Neural cell (in vitro differentiated cells): ENCODE results near the gene C12orf42. TPM values are rescaled to one million over a fixed set of nuclear protein-coding genes. Genes with fewer than 3 reads are reported as not detected.
A peak's percentile ranks its signal among the peaks of the same experiment; 100 is the strongest.

Source experiments
- H2AFZ ChIP-seq: fragments of 200-600, 300-800 bp; sonication (generic), shearing (Covaris generic); 2 replicates; pipeline ENCODE4 v1.6.0; 2014; ENCODE audit warnings: low read depth, mild to moderate bottlenecking, antibody characterized with exemption, low read length, moderate library complexity
- H3F3A ChIP-seq: fragments of 200-600 bp; shearing (Covaris generic); 2 replicates; pipeline ENCODE4 v1.6.1; 2016; ENCODE audit warnings: mild to moderate bottlenecking, moderate library complexity, mixed read lengths, antibody characterized with exemption, low read length; ENCODE audit not compliant: insufficient read depth, poor library complexity, severe bottlenecking
- H3K27ac ChIP-seq: fragments of 200-600, 300-800 bp; sonication (generic), shearing (Covaris generic); 2 replicates; pipeline ENCODE4 v1.5.1; 2014; ENCODE audit warnings: mild to moderate bottlenecking, low read length, moderate library complexity
- H3K27me3 ChIP-seq: fragments of 300-800, 200-600 bp; sonication (generic), shearing (Covaris generic); 2 replicates; pipeline ENCODE4 v1.6.0; 2014; ENCODE audit warnings: mild to moderate bottlenecking, low read depth, low read length, moderate library complexity; ENCODE audit not compliant: insufficient read depth
- H3K36me3 ChIP-seq: fragments of 300-800, 200-600 bp; sonication (generic), shearing (Covaris generic); 2 replicates; pipeline ENCODE4 v1.5.1; 2014; ENCODE audit warnings: mild to moderate bottlenecking, antibody characterized with exemption, low read length, moderate library complexity; ENCODE audit not compliant: insufficient read depth
- H3K4me2 ChIP-seq: fragments of 300-800, 200-600 bp; sonication (generic), shearing (Covaris generic); 2 replicates; pipeline ENCODE4 v1.6.0; 2014; ENCODE audit warnings: mild to moderate bottlenecking, low read length
- H3K4me3 ChIP-seq: fragments of 300-800, 200-600 bp; sonication (generic), shearing (Covaris generic); 2 replicates; pipeline ENCODE4 v1.5.1; 2014; ENCODE audit warnings: mild to moderate bottlenecking, low read length, moderate library complexity
- H3K79me2 ChIP-seq: fragments of 200-600 bp; shearing (Covaris generic); replicated peaks from 2 replicates; pipeline ENCODE4 v1.6.0; 2014; ENCODE audit warnings: mild to moderate bottlenecking, low read length, moderate library complexity; ENCODE audit not compliant: insufficient read depth
- H3K9ac ChIP-seq: fragments of 300-800, 200-600 bp; sonication (generic), shearing (Covaris generic); 2 replicates; pipeline ENCODE4 v1.6.1; 2016; ENCODE audit warnings: mild to moderate bottlenecking, low read length, mixed read lengths
- H3K9me2 ChIP-seq: fragments of 200-600 bp; shearing (Covaris generic); 2 replicates; pipeline ENCODE4 v1.6.1; 2016; ENCODE audit warnings: mild to moderate bottlenecking, low read length, mixed read lengths; ENCODE audit not compliant: insufficient read depth
- H3K9me3 ChIP-seq: fragments of 200-600, 300-800 bp; sonication (generic), shearing (Covaris generic); 2 replicates; pipeline ENCODE4 v1.6.1; 2016; ENCODE audit warnings: mild to moderate bottlenecking, mixed run types, low read length, moderate library complexity, mixed read lengths
- H4K20me1 ChIP-seq: fragments of 200-600 bp; shearing (Covaris generic); 2 replicates; pipeline ENCODE4 v1.6.1; 2016; ENCODE audit warnings: mild to moderate bottlenecking, mixed run types; ENCODE audit not compliant: insufficient read depth
- EP300 ChIP-seq: fragments of 450-650 bp; conservative IDR thresholded peaks from 2 replicates; pipeline ENCODE4 v1.6.1; 2014; ENCODE audit warnings: antibody characterized with exemption, mild to moderate bottlenecking, moderate library complexity; ENCODE audit not compliant: poor library complexity, severe bottlenecking
- EZH2 ChIP-seq: fragments of 200-600, 300-800 bp; shearing (Covaris generic), sonication (generic); IDR thresholded peaks from 2 replicates; pipeline ENCODE4 v1.6.1; 2014; ENCODE audit warnings: antibody characterized with exemption, low read length, borderline replicate concordance, mild to moderate bottlenecking; ENCODE audit not compliant: insufficient read depth, poor library complexity, severe bottlenecking
- MXI1 ChIP-seq: fragments of 450-650 bp; conservative IDR thresholded peaks from 2 replicates; pipeline ENCODE4 v1.6.1; 2014; ENCODE audit warnings: antibody characterized with exemption, mild to moderate bottlenecking; ENCODE audit not compliant: poor library complexity, severe bottlenecking
- POLR2AphosphoS5 ChIP-seq: IDR thresholded peaks from 2 replicates; pipeline ENCODE4 v1.6.1; 2012
- RAD21 ChIP-seq: fragments of 450-650 bp; conservative IDR thresholded peaks from 2 replicates; pipeline ENCODE4 v1.6.1; 2014; ENCODE audit warnings: antibody characterized with exemption, mild to moderate bottlenecking, moderate library complexity
- REST ChIP-seq: IDR thresholded peaks from 2 replicates; pipeline ENCODE4 v1.6.1; 2012; ENCODE audit warnings: borderline replicate concordance
- SMC3 ChIP-seq: fragments of 450-650 bp; conservative IDR thresholded peaks from 2 replicates; pipeline ENCODE4 v1.6.1; 2014; ENCODE audit warnings: antibody characterized with exemption, mild to moderate bottlenecking, moderate library complexity; ENCODE audit not compliant: poor library complexity
- TAF1 ChIP-seq: IDR thresholded peaks from 2 replicates; pipeline ENCODE4 v1.6.1; 2012; ENCODE audit warnings: low read depth
- polyA plus RNA-seq: library from polyadenylated mRNA; depleted of rRNA; stranded (reverse); fragments of >200 nt; gene quantifications from 2 replicates; pipeline ENCODE4 v1.2.3, GENCODE V29; 2014
- TF ChIP-seq, protein P1 (sequence below): fragments of 450-650 bp; IDR thresholded peaks from 2 replicates; pipeline ENCODE4 v1.5.1; 2014; ENCODE audit warnings: antibody characterized with exemption, mild to moderate bottlenecking, moderate library complexity; ENCODE audit not compliant: poor library complexity, severe bottlenecking

Gene C12orf42
- polyA plus RNA-seq, 1 donor from 2014 or later: 0.54 TPM

DNA sequence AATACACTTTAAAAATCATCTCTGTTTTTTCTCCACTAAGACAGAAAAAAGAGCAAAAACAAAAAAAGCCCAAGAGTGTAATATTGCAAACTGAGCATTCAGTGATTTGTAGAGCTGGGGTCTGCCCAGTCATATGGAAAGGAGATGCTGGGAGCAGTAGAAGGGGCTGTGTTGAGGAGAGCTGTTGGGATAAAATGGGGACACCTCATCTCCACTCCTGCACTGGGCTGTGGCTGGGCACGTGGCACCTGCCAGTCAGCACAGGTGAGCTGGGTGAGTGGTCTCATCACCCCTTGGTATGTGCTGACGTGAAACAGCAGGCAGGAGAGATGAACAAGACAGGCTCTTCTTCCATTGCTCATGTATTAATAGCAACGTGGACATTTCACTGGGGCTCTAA lies 217.4 kb downstream of the C12orf42 start:
- H3K27ac ChIP-seq: peak overlapping the region; percentile 50
- no peak overlapping the region for H3K4me2 ChIP-seq
- no peaks in the 10 kb centered on the region for H3K27me3 ChIP-seq
- TF ChIP-seq SMC3: no peak
- TF ChIP-seq TAF1: no peak
- no peak for TF ChIP-seq REST
- TF ChIP-seq, protein P1, sequence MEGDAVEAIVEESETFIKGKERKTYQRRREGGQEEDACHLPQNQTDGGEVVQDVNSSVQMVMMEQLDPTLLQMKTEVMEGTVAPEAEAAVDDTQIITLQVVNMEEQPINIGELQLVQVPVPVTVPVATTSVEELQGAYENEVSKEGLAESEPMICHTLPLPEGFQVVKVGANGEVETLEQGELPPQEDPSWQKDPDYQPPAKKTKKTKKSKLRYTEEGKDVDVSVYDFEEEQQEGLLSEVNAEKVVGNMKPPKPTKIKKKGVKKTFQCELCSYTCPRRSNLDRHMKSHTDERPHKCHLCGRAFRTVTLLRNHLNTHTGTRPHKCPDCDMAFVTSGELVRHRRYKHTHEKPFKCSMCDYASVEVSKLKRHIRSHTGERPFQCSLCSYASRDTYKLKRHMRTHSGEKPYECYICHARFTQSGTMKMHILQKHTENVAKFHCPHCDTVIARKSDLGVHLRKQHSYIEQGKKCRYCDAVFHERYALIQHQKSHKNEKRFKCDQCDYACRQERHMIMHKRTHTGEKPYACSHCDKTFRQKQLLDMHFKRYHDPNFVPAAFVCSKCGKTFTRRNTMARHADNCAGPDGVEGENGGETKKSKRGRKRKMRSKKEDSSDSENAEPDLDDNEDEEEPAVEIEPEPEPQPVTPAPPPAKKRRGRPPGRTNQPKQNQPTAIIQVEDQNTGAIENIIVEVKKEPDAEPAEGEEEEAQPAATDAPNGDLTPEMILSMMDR: no peak
- TF ChIP-seq RAD21: no peak
- TF ChIP-seq POLR2AphosphoS5: no peak
- TF ChIP-seq EP300: no peak
- H4K20me1 ChIP-seq: no peaks in the 10 kb centered on the region
- no peak overlapping the region for H3K9ac ChIP-seq
- no peak overlapping the region for H2AFZ ChIP-seq
- no peaks in the 10 kb centered on the region for H3K9me2 ChIP-seq
- H3K4me3 ChIP-seq: no peak overlapping the region
- H3F3A ChIP-seq: no peaks in the 10 kb centered on the region
- no peaks in the 10 kb centered on the region for H3K9me3 ChIP-seq
- H3K79me2 ChIP-seq: no peaks in the 10 kb centered on the region
- no peaks in the 10 kb centered on the region for H3K36me3 ChIP-seq

- Histone ChIP-seq H4K20me1 (no peaks in the 10 kb centered on the region), H3K27ac (no peak overlapping the region), H2AFZ (no peak overlapping the region), H3K79me2 (no peaks in the 10 kb centered on the region), H3K9me3 (no peaks in the 10 kb centered on the region), H3F3A (no peaks in the 10 kb centered on the region), H3K4me3 (no peak overlapping the region), H3K9ac (no peak overlapping the region), H3K4me2 (no peak overlapping the region), H3K9me2 (no peaks in the 10 kb centered on the region), H3K36me3 (no peaks in the 10 kb centered on the region), H3K27me3 (no peaks in the 10 kb centered on the region)
- TF ChIP-seq, protein P1: no peak
- TF ChIP-seq POLR2AphosphoS5: peak; percentile 19
These were observed 222.1 kb downstream of the C12orf42 start for GRCh38 chr12:103273645-103274044.

GRCh38 chr12:103272949-103273348 lies 222.8 kb downstream of the C12orf42 start:
- H4K20me1 ChIP-seq: no peaks in the 10 kb centered on the region
- H3K9ac ChIP-seq: no peak overlapping the region
- H2AFZ ChIP-seq: no peak overlapping the region
- H3K9me2 ChIP-seq: no peaks in the 10 kb centered on the region
- no peaks in the 10 kb centered on the region for H3K9me3 ChIP-seq
- TF ChIP-seq EZH2 (no peak), MXI1 (no peak), TAF1 (no peak), SMC3 (no peak)
- no peak overlapping the region for H3K4me3 ChIP-seq
- no peaks in the 10 kb centered on the region for H3K27me3 ChIP-seq
- no peak overlapping the region for H3K4me2 ChIP-seq
- no peaks in the 10 kb centered on the region for H3F3A ChIP-seq
- no peaks in the 10 kb centered on the region for H3K79me2 ChIP-seq
- H3K27ac ChIP-seq: no peak overlapping the region
- no peaks in the 10 kb centered on the region for H3K36me3 ChIP-seq
